ENCODE data around the gene UBE2C. TPM values are rescaled to one million over a fixed set of nuclear protein-coding genes. Genes with fewer than 3 reads are reported as not detected.

Gene UBE2C
- total RNA-seq, 1 donor from 2014 or later = 69.0 TPM

- Mint-ChIP-seq H3K27ac (no peak overlapping the region), H3K4me3 (ENCODE audit: low read depth) (no peak overlapping the region), H3K36me3 (ENCODE audit: insufficient read depth) (no peaks in the 10 kb centered on the region), H3K27me3 (no peaks in the 10 kb centered on the region), H3K9me3 (ENCODE audit: low read depth) (no peaks in the 10 kb centered on the region), H3K4me1 (ENCODE audit: low read depth) (peaks cover 12% of the 10 kb centered on the region)
- no peak for DNase-seq (ENCODE audit: low spot score, unreplicated experiment)
- no peak for TF ChIP-seq CTCF (IDR thresholded peaks at IDR 0.05; ENCODE audit: unreplicated experiment)
Measured at GRCh38 chr20:45779011-45779915, 33.2 kb upstream of the UBE2C start.

- Mint-ChIP-seq H3K9me3 (ENCODE audit: low read depth) (no peaks in the 10 kb centered on the region), H3K36me3 (ENCODE audit: insufficient read depth) (no peaks in the 10 kb centered on the region), H3K27ac (no peak overlapping the region), H3K27me3 (no peaks in the 10 kb centered on the region), H3K4me3 (ENCODE audit: low read depth) (no peak overlapping the region), H3K4me1 (ENCODE audit: low read depth) (peaks cover 12% of the 10 kb centered on the region)
- TF ChIP-seq CTCF (IDR thresholded peaks at IDR 0.05; ENCODE audit: unreplicated experiment) = no peak
- DNase-seq (ENCODE audit: low spot score, unreplicated experiment) = no peak
Measured at GRCh38 chr20:45780159-45780558, 32.3 kb upstream of the UBE2C start.

GRCh38 chr20:45781391-45781931, 31.0 kb upstream of the UBE2C start:
- H3K27ac Mint-ChIP-seq = peak overlapping the region; percentile 58
- no peak for DNase-seq (ENCODE audit: low spot score, unreplicated experiment)
- H3K4me1 Mint-ChIP-seq (ENCODE audit: low read depth) = peaks cover 12% of the 10 kb centered on the region
- H3K36me3 Mint-ChIP-seq (ENCODE audit: insufficient read depth) = no peaks in the 10 kb centered on the region
- H3K9me3 Mint-ChIP-seq (ENCODE audit: low read depth) = no peaks in the 10 kb centered on the region
- no peaks in the 10 kb centered on the region for H3K27me3 Mint-ChIP-seq
- no peak for TF ChIP-seq CTCF (IDR thresholded peaks at IDR 0.05; ENCODE audit: unreplicated experiment)
- no peak overlapping the region for H3K4me3 Mint-ChIP-seq (ENCODE audit: low read depth)

- H3K36me3 Mint-ChIP-seq (ENCODE audit: insufficient read depth) = no peaks in the 10 kb centered on the region
- peaks cover 12% of the 10 kb centered on the region for H3K4me1 Mint-ChIP-seq (ENCODE audit: low read depth)
- TF ChIP-seq CTCF (IDR thresholded peaks at IDR 0.05; ENCODE audit: unreplicated experiment) = no peak
- no peak for DNase-seq (ENCODE audit: low spot score, unreplicated experiment)
- H3K4me3 Mint-ChIP-seq (ENCODE audit: low read depth) = no peak overlapping the region
- H3K27me3 Mint-ChIP-seq = no peaks in the 10 kb centered on the region
- H3K9me3 Mint-ChIP-seq (ENCODE audit: low read depth) = no peaks in the 10 kb centered on the region
- no peak overlapping the region for H3K27ac Mint-ChIP-seq
Measured at GRCh38 chr20:45782890-45783289, 29.6 kb upstream of the UBE2C start.

GRCh38 chr20:45783656-45784294, 28.7 kb upstream of the UBE2C start:
- peaks cover 12% of the 10 kb centered on the region for H3K4me1 Mint-ChIP-seq (ENCODE audit: low read depth)
- H3K4me3 Mint-ChIP-seq (ENCODE audit: low read depth) = no peak overlapping the region
- no peak for DNase-seq (ENCODE audit: low spot score, unreplicated experiment)
- H3K27ac Mint-ChIP-seq = peak overlapping the region; percentile 45
- no peaks in the 10 kb centered on the region for H3K36me3 Mint-ChIP-seq (ENCODE audit: insufficient read depth)
- H3K27me3 Mint-ChIP-seq = no peaks in the 10 kb centered on the region
- no peaks in the 10 kb centered on the region for H3K9me3 Mint-ChIP-seq (ENCODE audit: low read depth)
- TF ChIP-seq CTCF (IDR thresholded peaks at IDR 0.05; ENCODE audit: unreplicated experiment) = no peak
